PFSK-1 (cell line): ENCODE data around the gene CSNK1G1.

Source experiments
- FOXP2 ChIP-seq: optimal IDR thresholded peaks from 2 replicates; pipeline ENCODE3; 2011; ENCODE audit warnings: borderline replicate concordance, control low read depth, inconsistent platforms; ENCODE audit not compliant: insufficient read depth; ENCODE audit errors: extremely low read length, extremely low read depth
- POLR2AphosphoS5 ChIP-seq: IDR thresholded peaks from 2 replicates; pipeline ENCODE4 v1.6.1; 2012; ENCODE audit warnings: low read depth, mild to moderate bottlenecking, control low read depth, low read length, moderate library complexity
- SIN3A ChIP-seq: IDR thresholded peaks from 2 replicates; pipeline ENCODE4 v1.6.1; 2012; ENCODE audit warnings: mild to moderate bottlenecking, low read length, moderate library complexity, borderline replicate concordance; ENCODE audit not compliant: insufficient read depth
- TAF1 ChIP-seq: IDR thresholded peaks from 2 replicates; pipeline ENCODE4 v1.6.1; 2012; ENCODE audit warnings: low read length, control low read depth, borderline replicate concordance; ENCODE audit not compliant: insufficient read depth
- TF ChIP-seq, protein P1 (sequence below), 2 experiments: IDR thresholded peaks; 2 replicates each; pipeline versions ENCODE4 v1.6.1 to v1.8.0; 2011 to 2012; ENCODE audit warnings: low read depth in 2 of 2, low read length in 2 of 2, control low read depth in 1 of 2, inconsistent platforms in 1 of 2, mild to moderate bottlenecking in 1 of 2, moderate library complexity in 1 of 2; ENCODE audit not compliant: insufficient read depth in 1 of 2

GRCh38 chr15:64282701-64283100 is 73.3 kb downstream of the CSNK1G1 start:
- TF ChIP-seq POLR2AphosphoS5 (no peak), FOXP2 (no peak), TAF1 (no peak), SIN3A (no peak)
- TF ChIP-seq, protein P1, sequence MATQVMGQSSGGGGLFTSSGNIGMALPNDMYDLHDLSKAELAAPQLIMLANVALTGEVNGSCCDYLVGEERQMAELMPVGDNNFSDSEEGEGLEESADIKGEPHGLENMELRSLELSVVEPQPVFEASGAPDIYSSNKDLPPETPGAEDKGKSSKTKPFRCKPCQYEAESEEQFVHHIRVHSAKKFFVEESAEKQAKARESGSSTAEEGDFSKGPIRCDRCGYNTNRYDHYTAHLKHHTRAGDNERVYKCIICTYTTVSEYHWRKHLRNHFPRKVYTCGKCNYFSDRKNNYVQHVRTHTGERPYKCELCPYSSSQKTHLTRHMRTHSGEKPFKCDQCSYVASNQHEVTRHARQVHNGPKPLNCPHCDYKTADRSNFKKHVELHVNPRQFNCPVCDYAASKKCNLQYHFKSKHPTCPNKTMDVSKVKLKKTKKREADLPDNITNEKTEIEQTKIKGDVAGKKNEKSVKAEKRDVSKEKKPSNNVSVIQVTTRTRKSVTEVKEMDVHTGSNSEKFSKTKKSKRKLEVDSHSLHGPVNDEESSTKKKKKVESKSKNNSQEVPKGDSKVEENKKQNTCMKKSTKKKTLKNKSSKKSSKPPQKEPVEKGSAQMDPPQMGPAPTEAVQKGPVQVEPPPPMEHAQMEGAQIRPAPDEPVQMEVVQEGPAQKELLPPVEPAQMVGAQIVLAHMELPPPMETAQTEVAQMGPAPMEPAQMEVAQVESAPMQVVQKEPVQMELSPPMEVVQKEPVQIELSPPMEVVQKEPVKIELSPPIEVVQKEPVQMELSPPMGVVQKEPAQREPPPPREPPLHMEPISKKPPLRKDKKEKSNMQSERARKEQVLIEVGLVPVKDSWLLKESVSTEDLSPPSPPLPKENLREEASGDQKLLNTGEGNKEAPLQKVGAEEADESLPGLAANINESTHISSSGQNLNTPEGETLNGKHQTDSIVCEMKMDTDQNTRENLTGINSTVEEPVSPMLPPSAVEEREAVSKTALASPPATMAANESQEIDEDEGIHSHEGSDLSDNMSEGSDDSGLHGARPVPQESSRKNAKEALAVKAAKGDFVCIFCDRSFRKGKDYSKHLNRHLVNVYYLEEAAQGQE (IDR thresholded peaks at IDR 0.05; ENCODE audit: insufficient read depth in 1 of 2, low read depth in 2 of 2, low read length in 2 of 2): no peak
